Dermis microvascular lymphatic vessel endothelial cell (primary cell): Measurements from ENCODE around the gene CDK16. TPM values are rescaled to one million over a fixed set of nuclear protein-coding genes. Genes with fewer than 3 reads are reported as not detected.
"Not testable (repeated sequence)": the region's sequence is repeated elsewhere in the genome, so short reads cannot be mapped to it uniquely, and the experiment has no call there.

Experiments
- DNase-seq, 2 donors: peaks; one replicate each; pipeline versions ENCODE4 v3.0.0 to v3.0.0-alpha.2; 2010; ENCODE audit warnings: low read depth in 2 of 2
- total RNA-seq: library from RNA; depleted of rRNA; stranded (reverse); fragments of >200 nt; gene quantifications from 2 replicates; pipeline ENCODE4 v1.2.1, GENCODE V29; 2014

Gene CDK16
- total RNA-seq, 1 donor from 2014 or later, result 41.6 TPM

GRCh38 chrX:47247206-47247998 lies 28.9 kb downstream of the CDK16 start:
- no peak for DNase-seq

GRCh38 chrX:47247999-47248320 lies 29.5 kb downstream of the CDK16 start:
- no peak for DNase-seq

- no peak for DNase-seq
These were observed 30.1 kb downstream of the CDK16 start for GRCh38 chrX:47248576-47248975.

GRCh38 chrX:47250017-47250347 lies 31.5 kb downstream of the CDK16 start:
- no peak for DNase-seq

GRCh38 chrX:47257620-47258019 lies 39.1 kb downstream of the CDK16 start:
- DNase-seq, result not testable (repeated sequence)

- peak in 1 of 2 donors; percentile 59 for DNase-seq
These were observed 46.1 kb downstream of the CDK16 start for GRCh38 chrX:47264483-47265173.

GRCh38 chrX:47266643-47267042 lies 48.2 kb downstream of the CDK16 start:
- DNase-seq, result no peak

- no peak for DNase-seq
These were observed 53.5 kb downstream of the CDK16 start for GRCh38 chrX:47272013-47272408.

GRCh38 chrX:47273011-47273730 lies 54.7 kb downstream of the CDK16 start:
- DNase-seq, result no peak

GRCh38 chrX:47278691-47279090 lies 60.2 kb downstream of the CDK16 start:
- DNase-seq, result no peak

Other genes with a start within 250 kb of the CDK16 start
- 0.26 and 0.51 TPM in 2 replicates for gene RGN, start 140.2 kb upstream of the CDK16 start, total RNA-seq
- 63.5 and 69.4 TPM in 2 replicates for gene NDUFB11, start 74.0 kb upstream of the CDK16 start, total RNA-seq
- gene RBM10, start 73.5 kb upstream of the CDK16 start, total RNA-seq, result 37.2 and 38.4 TPM in 2 replicates
- 115 and 148 TPM in 2 replicates for gene UBA1, start 24.9 kb upstream of the CDK16 start, total RNA-seq
- 23.5 and 52.1 TPM in 2 replicates for gene USP11, start 14.3 kb downstream of the CDK16 start, total RNA-seq
- not detected in 2 replicates for gene ZNF157, start 151.9 kb downstream of the CDK16 start, total RNA-seq